MM.1S (cell line): ENCODE results near the gene MID1.

Experiments used
- DNase-seq: peaks from one replicate; pipeline ENCODE4 v3.0.0-alpha.2; 2015
- H2AFZ ChIP-seq: fragments of 300-600 bp; sonication (generic); 2 replicates; pipeline ENCODE4 v1.6.0; 2016; ENCODE audit warnings: antibody characterized with exemption, low read length
- H3F3A ChIP-seq: fragments of 300-600 bp; sonication (generic); 2 replicates; pipeline ENCODE4 v1.6.1; 2016; ENCODE audit warnings: mild to moderate bottlenecking, antibody characterized with exemption, low read length, moderate library complexity, mixed read lengths; ENCODE audit not compliant: insufficient read depth
- H3K27ac ChIP-seq: fragments of 300-600 bp; sonication (generic); 2 replicates; pipeline ENCODE4 v1.5.1; 2016; ENCODE audit warnings: mild to moderate bottlenecking, low read length
- H3K27me3 ChIP-seq: fragments of 300-600 bp; sonication (generic); replicated peaks from 2 replicates; pipeline ENCODE4 v1.6.0; 2016; ENCODE audit warnings: low read length; ENCODE audit not compliant: insufficient read depth
- H3K36me3 ChIP-seq: fragments of 300-600 bp; sonication (generic); replicated peaks from 2 replicates; pipeline ENCODE4 v1.6.1; 2016; ENCODE audit warnings: mild to moderate bottlenecking, low read length, mixed read lengths; ENCODE audit not compliant: insufficient read depth
- H3K4me1 ChIP-seq: fragments of 300-600 bp; sonication (generic); 2 replicates; pipeline ENCODE4 v1.6.1; 2016; ENCODE audit warnings: low read length, mixed read lengths
- H3K4me2 ChIP-seq: fragments of 300-600 bp; sonication (generic); 2 replicates; pipeline ENCODE4 v1.6.0; 2016; ENCODE audit warnings: low read depth, low read length
- H3K4me3 ChIP-seq: fragments of 300-600 bp; sonication (generic); 2 replicates; pipeline ENCODE4 v1.5.1; 2016; ENCODE audit warnings: low read length, mixed read lengths
- H3K79me2 ChIP-seq: fragments of 300-600 bp; sonication (generic); 2 replicates; pipeline ENCODE4 v1.6.1; 2016; ENCODE audit warnings: mixed run types, low read length, mixed read lengths
- H3K9ac ChIP-seq: fragments of 300-600 bp; sonication (generic); 2 replicates; pipeline ENCODE4 v1.6.1; 2016; ENCODE audit warnings: low read length, mixed read lengths
- H3K9me2 ChIP-seq: fragments of 300-600 bp; sonication (generic); replicated peaks from 2 replicates; pipeline ENCODE4 v1.6.1; 2016; ENCODE audit warnings: mild to moderate bottlenecking, low read length, mixed read lengths; ENCODE audit not compliant: insufficient read depth
- H3K9me3 ChIP-seq: fragments of 300-600 bp; sonication (generic); replicated peaks from 2 replicates; pipeline ENCODE4 v1.6.1; 2016; ENCODE audit warnings: mild to moderate bottlenecking, low read length, mixed read lengths; ENCODE audit not compliant: insufficient read depth
- H4K20me1 ChIP-seq: fragments of 300-600 bp; sonication (generic); 2 replicates; pipeline ENCODE4 v1.6.1; 2016; ENCODE audit warnings: mild to moderate bottlenecking, low read length, moderate library complexity, mixed read lengths; ENCODE audit not compliant: insufficient read depth
- EZH2 ChIP-seq: fragments of 300-600 bp; sonication (generic); optimal IDR thresholded peaks from 2 replicates; pipeline ENCODE3; 2017; ENCODE audit warnings: low read depth, mild to moderate bottlenecking, antibody characterized with exemption, low read length, mixed read lengths
- EZH2phosphoT487 ChIP-seq: fragments of 300-600 bp; sonication (generic); IDR thresholded peaks from 2 replicates; pipeline ENCODE4 v1.6.1; 2018; ENCODE audit warnings: antibody characterized with exemption, low read length
- TF ChIP-seq, protein P1 (sequence below): fragments of 300-600 bp; sonication (generic); IDR thresholded peaks from 2 replicates; pipeline ENCODE4 v1.5.1; 2016; ENCODE audit warnings: antibody characterized with exemption, low read length, mixed read lengths

MID1 gene

DNA sequence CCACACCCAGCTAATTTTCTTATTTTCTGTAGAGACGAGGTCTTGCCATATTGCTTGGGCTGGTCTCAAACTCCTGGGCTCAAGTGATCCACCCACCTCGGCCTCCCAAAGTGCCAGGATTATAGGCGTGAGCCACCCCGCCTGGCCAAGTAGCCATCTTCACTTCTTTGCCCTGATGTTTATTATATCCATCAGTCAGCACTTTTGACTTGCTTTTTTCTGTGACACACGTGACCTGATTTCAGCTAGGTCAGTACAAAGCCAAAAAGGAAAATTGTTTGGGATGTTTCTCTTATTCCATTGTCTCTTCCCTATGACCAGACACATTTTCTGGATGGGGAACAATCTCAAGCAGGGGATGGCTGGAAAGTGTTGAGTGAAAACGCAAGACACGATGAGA is 45.3 kb upstream of the MID1 start:
- no peaks in the 10 kb centered on the region for H3K36me3 ChIP-seq
- H3F3A ChIP-seq = no peaks in the 10 kb centered on the region
- H4K20me1 ChIP-seq = no peaks in the 10 kb centered on the region
- DNase-seq = no peak
- H3K27ac ChIP-seq = no peak overlapping the region
- TF ChIP-seq, protein P1, sequence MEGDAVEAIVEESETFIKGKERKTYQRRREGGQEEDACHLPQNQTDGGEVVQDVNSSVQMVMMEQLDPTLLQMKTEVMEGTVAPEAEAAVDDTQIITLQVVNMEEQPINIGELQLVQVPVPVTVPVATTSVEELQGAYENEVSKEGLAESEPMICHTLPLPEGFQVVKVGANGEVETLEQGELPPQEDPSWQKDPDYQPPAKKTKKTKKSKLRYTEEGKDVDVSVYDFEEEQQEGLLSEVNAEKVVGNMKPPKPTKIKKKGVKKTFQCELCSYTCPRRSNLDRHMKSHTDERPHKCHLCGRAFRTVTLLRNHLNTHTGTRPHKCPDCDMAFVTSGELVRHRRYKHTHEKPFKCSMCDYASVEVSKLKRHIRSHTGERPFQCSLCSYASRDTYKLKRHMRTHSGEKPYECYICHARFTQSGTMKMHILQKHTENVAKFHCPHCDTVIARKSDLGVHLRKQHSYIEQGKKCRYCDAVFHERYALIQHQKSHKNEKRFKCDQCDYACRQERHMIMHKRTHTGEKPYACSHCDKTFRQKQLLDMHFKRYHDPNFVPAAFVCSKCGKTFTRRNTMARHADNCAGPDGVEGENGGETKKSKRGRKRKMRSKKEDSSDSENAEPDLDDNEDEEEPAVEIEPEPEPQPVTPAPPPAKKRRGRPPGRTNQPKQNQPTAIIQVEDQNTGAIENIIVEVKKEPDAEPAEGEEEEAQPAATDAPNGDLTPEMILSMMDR = no peak
- TF ChIP-seq EZH2phosphoT487 (no peak), EZH2 (no peak)
- no peaks in the 10 kb centered on the region for H3K27me3 ChIP-seq
- H3K9me3 ChIP-seq = no peaks in the 10 kb centered on the region
- H3K79me2 ChIP-seq = no peaks in the 10 kb centered on the region
- H3K9me2 ChIP-seq = no peaks in the 10 kb centered on the region
- no peak overlapping the region for H3K4me2 ChIP-seq
- H3K9ac ChIP-seq = no peak overlapping the region
- no peak overlapping the region for H2AFZ ChIP-seq
- H3K4me1 ChIP-seq = no peaks in the 10 kb centered on the region
- H3K4me3 ChIP-seq = no peak overlapping the region

DNA sequence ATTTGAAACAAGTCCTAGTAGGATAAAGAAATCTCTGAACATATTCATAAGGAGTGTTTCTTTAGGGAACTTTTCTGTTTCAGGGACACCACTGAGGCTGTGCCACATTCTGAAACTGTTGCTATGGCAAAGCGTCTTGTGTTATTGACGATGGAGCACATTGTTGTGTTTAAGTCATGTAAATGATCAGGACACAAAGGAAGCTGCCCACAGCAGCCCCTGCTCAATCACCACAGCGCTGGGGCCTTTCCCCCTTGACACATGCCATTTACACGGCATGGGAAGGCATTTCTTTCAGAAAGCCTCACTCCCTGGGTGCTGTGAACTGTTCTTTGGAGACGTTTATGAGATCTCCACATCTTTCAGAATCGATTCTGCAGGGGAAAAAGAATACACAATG is 39.8 kb upstream of the MID1 start:
- TF ChIP-seq EZH2phosphoT487 = no peak
- TF ChIP-seq EZH2 = no peak
- TF ChIP-seq, protein P1 = no peak
- H3K4me3 ChIP-seq = no peak overlapping the region
- DNase-seq = no peak
- H3K9me3 ChIP-seq = no peaks in the 10 kb centered on the region
- H3K9me2 ChIP-seq = no peaks in the 10 kb centered on the region
- H3K27me3 ChIP-seq = no peaks in the 10 kb centered on the region
- H3K36me3 ChIP-seq = no peaks in the 10 kb centered on the region
- H3K4me1 ChIP-seq = no peaks in the 10 kb centered on the region
- H3K9ac ChIP-seq = no peak overlapping the region
- no peaks in the 10 kb centered on the region for H4K20me1 ChIP-seq
- H2AFZ ChIP-seq = no peak overlapping the region
- H3K79me2 ChIP-seq = no peaks in the 10 kb centered on the region
- no peak overlapping the region for H3K4me2 ChIP-seq
- no peak overlapping the region for H3K27ac ChIP-seq
- no peaks in the 10 kb centered on the region for H3F3A ChIP-seq

DNA sequence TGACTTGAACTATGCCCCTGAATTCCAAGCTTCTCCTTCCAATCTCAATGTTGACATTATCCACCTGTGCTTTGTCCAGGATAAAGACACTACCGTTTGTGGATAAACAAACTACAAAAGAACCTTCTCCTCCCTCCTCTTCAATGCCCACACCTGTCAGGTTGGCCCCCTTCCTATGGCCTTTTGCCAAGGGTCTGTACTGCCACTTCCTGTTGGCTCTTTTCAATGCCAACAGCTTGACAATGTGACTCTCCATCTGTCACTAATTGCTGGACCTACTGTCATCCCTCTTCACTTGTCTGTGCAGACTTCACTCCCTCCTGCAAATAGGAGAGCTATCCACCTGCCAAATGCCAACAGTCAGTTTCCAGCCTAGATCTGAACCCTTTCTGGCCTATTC is 35.8 kb upstream of the MID1 start:
- no peak overlapping the region for H3K4me2 ChIP-seq
- H3K4me1 ChIP-seq = no peaks in the 10 kb centered on the region
- no peak overlapping the region for H3K27ac ChIP-seq
- no peak overlapping the region for H3K4me3 ChIP-seq
- TF ChIP-seq EZH2 (no peak), EZH2phosphoT487 (no peak)
- TF ChIP-seq, protein P1 = no peak
- H2AFZ ChIP-seq = no peak overlapping the region
- H3K9ac ChIP-seq = no peak overlapping the region
- H4K20me1 ChIP-seq = no peaks in the 10 kb centered on the region
- no peaks in the 10 kb centered on the region for H3K9me3 ChIP-seq
- no peaks in the 10 kb centered on the region for H3K79me2 ChIP-seq
- H3K9me2 ChIP-seq = no peaks in the 10 kb centered on the region
- no peaks in the 10 kb centered on the region for H3F3A ChIP-seq
- H3K36me3 ChIP-seq = no peaks in the 10 kb centered on the region
- no peaks in the 10 kb centered on the region for H3K27me3 ChIP-seq
- no peak for DNase-seq
